Peyer's patch (tissue), 4 donors: Measurements from ENCODE around the gene MT4.

Experiments used
- CTCF ChIP-seq, 6 experiments: fragments of 450-650 bp in 4 of 6; fragments of 200-600 bp in 2 of 6; sonication (generic) in 1 of 6; IDR thresholded peaks; one replicate each; pipeline ENCODE4 v1.5.1; 2017 to 2019; ENCODE audit warnings: antibody characterized with exemption in 6 of 6, mild to moderate bottlenecking in 3 of 6, moderate library complexity in 1 of 6
- POLR2A ChIP-seq, 2 donors: fragments of 450-650 bp; IDR thresholded peaks; one replicate each; pipeline ENCODE4 v1.5.1; 2017; ENCODE audit warnings: antibody characterized with exemption in 2 of 2, mild to moderate bottlenecking in 2 of 2, moderate library complexity in 2 of 2

- TF ChIP-seq CTCF (IDR thresholded peaks at IDR 0.05) (no peak), POLR2A (IDR thresholded peaks at IDR 0.05) (no peak)
Observed at GRCh38 chr16:56520251-56520577, 44.7 kb upstream of the MT4 start.
